ENCODE results near the gene TLL2. TPM values are rescaled to one million over a fixed set of nuclear protein-coding genes. Genes with fewer than 3 reads are reported as not detected.

TLL2 gene
- total and polyA plus RNA-seq, 9 of the 15 experiments (the other 6 are each of a cell fraction or from before 2014, with no cell fraction given), result 0.09 TPM; not detected in 8

- TF ChIP-seq CHD7 (IDR thresholded peaks at IDR 0.05; ENCODE audit: low read depth, low read length), result no peak
- TF ChIP-seq HBP1 (CRISPR knock-in tag; IDR thresholded peaks at IDR 0.05), result no peak
- no peak for TF ChIP-seq ZNF589 (CRISPR knock-in tag; IDR thresholded peaks at IDR 0.05; ENCODE audit: low read depth)
- TF ChIP-seq TBL1XR1 (IDR thresholded peaks at IDR 0.05; ENCODE audit: low read length in 2 of 2), result no peak
- TF ChIP-seq DLX4 (CRISPR knock-in tag; IDR thresholded peaks at IDR 0.05), result no peak
- TF ChIP-seq ZBTB8A (IDR thresholded peaks at IDR 0.05; ENCODE audit: partially characterized antibody), result no peak
- no peak for TF ChIP-seq BRD9 (IDR thresholded peaks at IDR 0.05; ENCODE audit: low read depth, partially characterized antibody)
- no peak for TF ChIP-seq HLTF (IDR thresholded peaks at IDR 0.05)
- TF ChIP-seq TRIM24 (IDR thresholded peaks at IDR 0.05), result no peak
- TF ChIP-seq ZFP91 (CRISPR knock-in tag; IDR thresholded peaks at IDR 0.05), result no peak
- TF ChIP-seq SOX6 (IDR thresholded peaks at IDR 0.05), result no peak
Observed at GRCh38 chr10:96360766-96361165, 153.0 kb downstream of the TLL2 start (continued).

Measured in K562 (cell line).